CD4-positive, alpha-beta T cell (primary cell): ENCODE results near the gene CNTF. TPM values are rescaled to one million over a fixed set of nuclear protein-coding genes. Genes with fewer than 3 reads are reported as not detected.

Experiments
- ATAC-seq: fragments of 200-7000 bp; cut with Tn5 transposase; one replicate; pipeline ENCODE4 v1.10.0; 2022; ENCODE audit warnings: mild to moderate bottlenecking; ENCODE audit not compliant: poor library complexity
- CTCF ChIA-PET: fragments of 350-600 bp; sonication (Branson Sonifier 250); formaldehyde crosslinking; loops from one replicate; lab custom pipeline; 2021; ENCODE audit warnings: antibody characterized with exemption, inconsistent platforms; lab: Charles Lee
- POLR2A ChIA-PET: fragments of 350-600 bp; sonication (Branson Sonifier 250); formaldehyde crosslinking; loops from one replicate; lab custom pipeline; 2021; ENCODE audit warnings: antibody characterized with exemption, inconsistent platforms; lab: Charles Lee
- DNase-seq, 14 experiments: peaks; one replicate each; pipeline ENCODE4 v3.0.0-alpha.2; 2013 to 2020; ENCODE audit warnings: mixed read lengths in 2 of 14
- H3K27ac ChIP-seq, 2 donors: one replicate each; pipeline versions ENCODE4 v1.5.1 to v1.7.0; 2013; ENCODE audit warnings: low read length in 2 of 2, low read depth in 1 of 2, mild to moderate bottlenecking in 1 of 2
- H3K27me3 ChIP-seq, 2 experiments: 1 replicate in 1 of 2; 2 replicates in 1 of 2; pipeline versions ENCODE4 v1.6.1 to v1.7.0; 2013; ENCODE audit warnings: low read length in 2 of 2, control low read depth in 1 of 2, mild to moderate bottlenecking in 1 of 2, moderate library complexity in 1 of 2; ENCODE audit not compliant: insufficient read depth in 2 of 2, control insufficient read depth in 1 of 2
- H3K36me3 ChIP-seq: one replicate; pipeline ENCODE4 v1.6.1; 2013; ENCODE audit warnings: low read length, control low read depth; ENCODE audit not compliant: insufficient read depth
- H3K4me1 ChIP-seq: one replicate; pipeline ENCODE4 v1.6.1; 2013; ENCODE audit warnings: low read length, control low read depth; ENCODE audit not compliant: insufficient read depth
- H3K4me3 ChIP-seq: one replicate; pipeline ENCODE4 v1.5.1; 2013; ENCODE audit warnings: mild to moderate bottlenecking, low read length, moderate library complexity
- H3K9me3 ChIP-seq, 2 experiments: 1 replicate in 1 of 2; 2 replicates in 1 of 2; pipeline versions ENCODE4 v1.6.1 to v1.7.0; 2013; ENCODE audit warnings: low read length in 2 of 2, mild to moderate bottlenecking in 2 of 2, control low read depth in 1 of 2, moderate library complexity in 1 of 2; ENCODE audit not compliant: control insufficient read depth in 1 of 2, insufficient read depth in 1 of 2
- H3K27ac Mint-ChIP-seq: one replicate; pipeline ENCODE4 v1.8.0; 2020; ENCODE audit warnings: mixed read lengths
- H3K27me3 Mint-ChIP-seq: one replicate; pipeline ENCODE4 v1.8.0; 2021; ENCODE audit warnings: mixed read lengths
- H3K36me3 Mint-ChIP-seq: one replicate; pipeline ENCODE4 v1.8.0; 2021; ENCODE audit warnings: low read depth, mixed read lengths
- H3K4me1 Mint-ChIP-seq: one replicate; pipeline ENCODE4 v1.8.0; 2021; ENCODE audit warnings: low read depth, mixed read lengths
- H3K4me3 Mint-ChIP-seq: one replicate; pipeline ENCODE4 v1.8.0; 2020; ENCODE audit warnings: mild to moderate bottlenecking, mixed read lengths
- H3K9me3 Mint-ChIP-seq: one replicate; pipeline ENCODE4 v1.8.0; 2020; ENCODE audit warnings: mixed read lengths
- CTCF ChIP-seq: fragments of 200-600 bp; IDR thresholded peaks from one replicate; pipeline ENCODE4 v1.8.0; 2022; ENCODE audit warnings: antibody characterized with exemption, mild to moderate bottlenecking
- intact Hi-C, 2 experiments: fragments of 100-400 bp; cut with DNase I in 1 of 2; cut with micrococcal nuclease in 1 of 2; formaldehyde crosslinking; loops; one replicate each; pipeline versions ENCODE4 v1.15.1 to v1.9.0; 2023 to 2025; cut with DNase I, micrococcal nuclease
- total RNA-seq, 174 experiments: library from RNA in 2 of 174; stranded (reverse) in 2 of 174; gene quantifications; one replicate each; pipeline ENCODE4 v1.2.3 and lab custom pipeline; 2021 to 2026

The CNTF gene
- total RNA-seq, 2 experiments from 2014 or later: 3.1 to 3.9 TPM

GRCh38 chr11:58671983-58672633 is 49.6 kb downstream of the CNTF start:
- no peak for TF ChIP-seq CTCF
- intact Hi-C loops: no loop called here
- H3K4me3 Mint-ChIP-seq: no peak overlapping the region
- H3K27me3 Mint-ChIP-seq: no peaks in the 10 kb centered on the region
- Histone ChIP-seq H3K9me3 (no peaks in the 10 kb centered on the region), H3K27ac (no peak overlapping the region), H3K4me3 (no peak overlapping the region), H3K4me1 (peaks cover 4% of the 10 kb centered on the region), H3K36me3 (no peaks in the 10 kb centered on the region), H3K27me3 (no peaks in the 10 kb centered on the region)
- no peaks in the 10 kb centered on the region for H3K36me3 Mint-ChIP-seq
- ChIA-PET CTCF (interaction anchor here (1.7 kb wide), 1 partner anchor 14 kb away, joined by 3 read pairs; no protein-coding TSS in a partner anchor), POLR2A (no interaction called here)
- ATAC-seq: no peak
- no peaks in the 10 kb centered on the region for H3K9me3 Mint-ChIP-seq
- no peak for DNase-seq
- no peaks in the 10 kb centered on the region for H3K4me1 Mint-ChIP-seq
- H3K27ac Mint-ChIP-seq: no peak overlapping the region

- ChIA-PET CTCF (interaction anchor here (0.7 kb wide), 1 partner anchor 31 kb away, joined by 3 read pairs; no protein-coding TSS in a partner anchor), POLR2A (no interaction called here)
- no peaks in the 10 kb centered on the region for H3K27me3 Mint-ChIP-seq
- no peak for TF ChIP-seq CTCF
- H3K4me1 Mint-ChIP-seq: no peaks in the 10 kb centered on the region
- DNase-seq (no peak), ATAC-seq (no peak)
- H3K36me3 Mint-ChIP-seq: no peaks in the 10 kb centered on the region
- no peak overlapping the region for H3K27ac ChIP-seq
- H3K27ac Mint-ChIP-seq: no peak overlapping the region
- peaks cover 4% of the 10 kb centered on the region for H3K4me1 ChIP-seq
- peaks cover 0 to 4% of the 10 kb centered on the region in 2 experiments for H3K27me3 ChIP-seq
- no peaks in the 10 kb centered on the region for H3K36me3 ChIP-seq
- no peaks in the 10 kb centered on the region for H3K9me3 Mint-ChIP-seq
- no peaks in the 10 kb centered on the region for H3K9me3 ChIP-seq
- no peak overlapping the region for H3K4me3 ChIP-seq
- intact Hi-C loops: loop anchor here in 1 of 2 experiments (5.0 kb wide), 1 partner anchor 97 kb away; the partner anchor contains the start of genes LPXN and ZFP91
- no peak overlapping the region for H3K4me3 Mint-ChIP-seq
Measured at GRCh38 chr11:58674609-58675008, 52.1 kb downstream of the CNTF start.

Other genes with a start within 250 kb of the CNTF start
- gene OR5B3, start 215.8 kb upstream of the CNTF start, total RNA-seq: not detected
- gene OR5B2, start 194.5 kb upstream of the CNTF start, total RNA-seq: not detected
- gene OR5B12, start 180.4 kb upstream of the CNTF start, total RNA-seq: not detected
- gene OR5B21, start 114.6 kb upstream of the CNTF start, total RNA-seq: not detected
- gene LPXN, start 46.8 kb upstream of the CNTF start, total RNA-seq: 10 to 100 TPM; 35.5 to 36.3 TPM
- 10 to 100 TPM; 46.5 to 46.7 TPM for gene ZFP91, start 43.6 kb upstream of the CNTF start, total RNA-seq
- gene GLYAT, start 109.3 kb downstream of the CNTF start, total RNA-seq: not detected
- not detected for gene GLYATL2, start 222.0 kb downstream of the CNTF start, total RNA-seq